Fibroblast of skin of left biceps (primary cell): ENCODE data around the gene PPP2R2C.

Source experiments
- DNase-seq, 2 experiments: peaks; one replicate each; pipeline ENCODE4 v3.0.0-alpha.2; 2013; ENCODE audit warnings: low read depth in 2 of 2

PPP2R2C gene

GRCh38 chr4:6272863-6273660 is 199.4 kb downstream of the PPP2R2C start:
- peak; percentile 13 to 29 for DNase-seq

- no peak for DNase-seq
Observed at GRCh38 chr4:6271701-6272465, 200.5 kb downstream of the PPP2R2C start.

- DNase-seq, result no peak
Observed at GRCh38 chr4:6271206-6271605, 201.2 kb downstream of the PPP2R2C start.

GRCh38 chr4:6270636-6271121 is 201.7 kb downstream of the PPP2R2C start:
- DNase-seq, result no peak
